ENCODE results near the gene OGN. TPM values are rescaled to one million over a fixed set of nuclear protein-coding genes. Genes with fewer than 3 reads are reported as not detected.

Gene OGN
- total and polyA plus RNA-seq, 2 donors (not counting 1 experiment from before 2014, with no cell fraction given) = not detected

DNA sequence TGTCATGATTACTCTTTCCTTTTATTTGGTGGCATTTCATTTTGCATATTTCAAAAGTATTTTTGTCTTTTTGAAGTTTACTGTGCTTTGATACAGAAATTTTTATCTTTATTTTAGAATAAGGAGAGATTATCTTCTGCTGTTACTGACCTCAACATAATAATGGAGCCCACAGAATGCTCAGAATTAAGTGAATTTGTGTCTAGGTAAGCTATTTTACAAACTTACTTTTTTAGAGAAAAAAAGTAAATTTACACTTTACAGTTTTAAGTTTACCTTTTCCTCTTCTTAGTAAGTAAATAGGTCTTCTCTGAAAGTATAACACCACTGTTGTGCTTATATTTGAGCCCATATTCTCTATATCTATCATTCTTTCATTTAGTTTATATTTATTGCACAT lies 58.8 kb downstream of the OGN start:
- Mint-ChIP-seq H3K27ac (no peak overlapping the region), H3K27me3 (no peaks in the 10 kb centered on the region), H3K4me3 (no peak overlapping the region), H3K4me1 (no peaks in the 10 kb centered on the region), H3K9me3 (ENCODE audit: insufficient read depth) (no peaks in the 10 kb centered on the region)
- Histone ChIP-seq H3K4me1 (ENCODE audit: control insufficient read depth in 2 of 2, insufficient read depth in 2 of 2, low read length in 2 of 2) (no peaks in the 10 kb centered on the region), H3K9ac (ENCODE audit: low read length) (no peak overlapping the region), H3K9me3 (ENCODE audit: control extremely low read depth in 1 of 3, control insufficient read depth in 2 of 3, insufficient read depth in 1 of 3, low read length in 2 of 3) (peaks cover 0 to 6% (median 0%) of the 10 kb centered on the region in 3 donors), H3K36me3 (replicated peaks in 1 of 2; ENCODE audit: control extremely low read depth in 1 of 2, control insufficient read depth in 1 of 2, extremely low read depth in 1 of 2, insufficient read depth in 2 of 2, low read length in 1 of 2) (peaks cover 0 to 2% of the 10 kb centered on the region in 2 experiments), H3K27ac (ENCODE audit: low read length in 2 of 2) (no peak overlapping the region), H3K4me3 (ENCODE audit: control extremely low read depth in 1 of 5, extremely low read depth in 1 of 5, insufficient read depth in 1 of 5, low read depth in 2 of 5, low read length in 4 of 5) (no peak overlapping the region), H3K79me2 (ENCODE audit: control insufficient read depth, insufficient read depth, low read length) (no peaks in the 10 kb centered on the region), H3K4me2 (replicated peaks; ENCODE audit: low read depth, low read length, poor library complexity, severe bottlenecking) (no peak overlapping the region), H2AFZ (ENCODE audit: insufficient read depth, low read depth, low read length, poor library complexity, severe bottlenecking) (no peak overlapping the region), H4K20me1 (ENCODE audit: control insufficient read depth, insufficient read depth, low read length, poor library complexity, severe bottlenecking) (no peaks in the 10 kb centered on the region), H3K27me3 (replicated peaks in 1 of 4; ENCODE audit: control extremely low read depth in 1 of 4, control insufficient read depth in 3 of 4, insufficient read depth in 4 of 4, low read length in 3 of 4) (no peaks in the 10 kb centered on the region)
- TF ChIP-seq, protein P1, sequence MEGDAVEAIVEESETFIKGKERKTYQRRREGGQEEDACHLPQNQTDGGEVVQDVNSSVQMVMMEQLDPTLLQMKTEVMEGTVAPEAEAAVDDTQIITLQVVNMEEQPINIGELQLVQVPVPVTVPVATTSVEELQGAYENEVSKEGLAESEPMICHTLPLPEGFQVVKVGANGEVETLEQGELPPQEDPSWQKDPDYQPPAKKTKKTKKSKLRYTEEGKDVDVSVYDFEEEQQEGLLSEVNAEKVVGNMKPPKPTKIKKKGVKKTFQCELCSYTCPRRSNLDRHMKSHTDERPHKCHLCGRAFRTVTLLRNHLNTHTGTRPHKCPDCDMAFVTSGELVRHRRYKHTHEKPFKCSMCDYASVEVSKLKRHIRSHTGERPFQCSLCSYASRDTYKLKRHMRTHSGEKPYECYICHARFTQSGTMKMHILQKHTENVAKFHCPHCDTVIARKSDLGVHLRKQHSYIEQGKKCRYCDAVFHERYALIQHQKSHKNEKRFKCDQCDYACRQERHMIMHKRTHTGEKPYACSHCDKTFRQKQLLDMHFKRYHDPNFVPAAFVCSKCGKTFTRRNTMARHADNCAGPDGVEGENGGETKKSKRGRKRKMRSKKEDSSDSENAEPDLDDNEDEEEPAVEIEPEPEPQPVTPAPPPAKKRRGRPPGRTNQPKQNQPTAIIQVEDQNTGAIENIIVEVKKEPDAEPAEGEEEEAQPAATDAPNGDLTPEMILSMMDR (IDR thresholded peaks at IDR 0.05) = no peak
- TF ChIP-seq EZH2 (IDR thresholded peaks at IDR 0.05; ENCODE audit: borderline replicate concordance, insufficient read depth, low read depth, low read length, poor library complexity, severe bottlenecking) = no peak
- POLR2A ChIA-PET = no interaction called here
- intact Hi-C loops (cut with micrococcal nuclease) = no loop called here
- no peak for DNase-seq
- CTCF ChIA-PET = no interaction called here
- no peak for ATAC-seq (ENCODE audit: low read depth)

DNA sequence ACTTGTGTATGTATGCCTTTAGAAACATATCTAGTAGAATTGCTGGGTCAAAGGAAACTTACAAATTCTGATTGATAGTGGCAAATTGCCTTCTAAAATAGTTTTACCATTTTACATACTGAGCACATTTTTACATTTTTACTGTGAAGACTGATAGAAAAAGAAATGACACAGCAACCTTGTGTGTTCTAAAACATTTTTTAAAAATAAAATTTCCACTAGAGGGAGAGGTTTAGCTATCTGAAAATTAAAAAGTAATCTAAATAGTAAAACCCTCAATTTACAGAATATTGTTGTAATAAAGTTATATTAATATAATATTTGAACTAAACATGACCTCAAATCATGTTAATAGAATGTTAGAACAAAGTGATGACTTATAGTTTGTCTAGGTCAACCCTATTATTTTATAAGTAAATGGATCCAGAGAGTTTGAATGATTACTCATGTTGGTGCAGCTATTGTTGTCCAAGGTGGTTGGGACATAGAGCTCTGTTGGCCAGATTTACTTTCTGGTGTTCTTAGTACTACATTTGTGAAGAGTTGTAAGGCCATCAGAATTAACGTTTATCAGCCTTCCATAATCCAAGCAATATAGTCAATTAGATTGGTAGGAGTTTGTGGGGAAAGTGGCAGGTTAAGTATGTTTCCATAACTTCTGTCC lies 61.4 kb downstream of the OGN start:
- intact Hi-C loops (cut with micrococcal nuclease) = no loop called here
- ChIA-PET POLR2A (no interaction called here), CTCF (interaction anchor here (1.3 kb wide), 1 partner anchor 9 kb away, joined by 3 read pairs; no protein-coding TSS in a partner anchor)
- Histone ChIP-seq H3K36me3 (replicated peaks in 1 of 2; ENCODE audit: control extremely low read depth in 1 of 2, control insufficient read depth in 1 of 2, extremely low read depth in 1 of 2, insufficient read depth in 2 of 2, low read length in 1 of 2) (peaks cover 8 to 14% of the 10 kb centered on the region in 2 experiments), H3K27ac (ENCODE audit: low read length in 2 of 2) (no peak overlapping the region), H3K9me3 (ENCODE audit: control extremely low read depth in 1 of 3, control insufficient read depth in 2 of 3, insufficient read depth in 1 of 3, low read length in 2 of 3) (peaks cover 0 to 6% (median 0%) of the 10 kb centered on the region in 3 donors), H3K9ac (ENCODE audit: low read length) (no peak overlapping the region), H2AFZ (ENCODE audit: insufficient read depth, low read depth, low read length, poor library complexity, severe bottlenecking) (no peak overlapping the region), H3K4me2 (replicated peaks; ENCODE audit: low read depth, low read length, poor library complexity, severe bottlenecking) (no peak overlapping the region), H3K27me3 (replicated peaks in 1 of 4; ENCODE audit: control extremely low read depth in 1 of 4, control insufficient read depth in 3 of 4, insufficient read depth in 4 of 4, low read length in 3 of 4) (no peaks in the 10 kb centered on the region), H3K4me1 (ENCODE audit: control insufficient read depth in 2 of 2, insufficient read depth in 2 of 2, low read length in 2 of 2) (no peaks in the 10 kb centered on the region), H3K4me3 (ENCODE audit: control extremely low read depth in 1 of 5, extremely low read depth in 1 of 5, insufficient read depth in 1 of 5, low read depth in 2 of 5, low read length in 4 of 5) (no peak overlapping the region), H3K79me2 (ENCODE audit: control insufficient read depth, insufficient read depth, low read length) (no peaks in the 10 kb centered on the region), H4K20me1 (ENCODE audit: control insufficient read depth, insufficient read depth, low read length, poor library complexity, severe bottlenecking) (no peaks in the 10 kb centered on the region)
- H3K27me3 Mint-ChIP-seq = no peaks in the 10 kb centered on the region
- DNase-seq = no peak
- H3K9me3 Mint-ChIP-seq (ENCODE audit: insufficient read depth) = no peaks in the 10 kb centered on the region
- no peak overlapping the region for H3K4me3 Mint-ChIP-seq
- no peak for ATAC-seq (ENCODE audit: low read depth)
- H3K4me1 Mint-ChIP-seq = no peaks in the 10 kb centered on the region
- TF ChIP-seq, protein P1 (IDR thresholded peaks at IDR 0.05) = no peak
- no peak for TF ChIP-seq EZH2 (IDR thresholded peaks at IDR 0.05; ENCODE audit: borderline replicate concordance, insufficient read depth, low read depth, low read length, poor library complexity, severe bottlenecking)
- H3K27ac Mint-ChIP-seq = no peak overlapping the region
- WGBS (ENCODE audit: insufficient coverage) = no CpG with 5 or more reads among the region's 1 CpG
